ENCODE results near the gene IL17B. TPM values are rescaled to one million over a fixed set of nuclear protein-coding genes. Genes with fewer than 3 reads are reported as not detected.

IL17B gene
- total RNA-seq, 1 donor from 2014 or later = 0.46 TPM

GRCh38 chr5:149364719-149365118 lies 14.4 kb downstream of the IL17B start:
- Mint-ChIP-seq H3K36me3 (no peaks in the 10 kb centered on the region), H3K27me3 (no peaks in the 10 kb centered on the region), H3K27ac (no peak overlapping the region), H3K4me3 (no peak overlapping the region), H3K4me1 (ENCODE audit: unreplicated experiment) (peaks cover 8% of the 10 kb centered on the region), H3K9me3 (no peaks in the 10 kb centered on the region)
- TF ChIP-seq CTCF (conservative IDR thresholded peaks at IDR 0.05) = no peak
- DNase-seq (ENCODE audit: extremely low spot score, unreplicated experiment) = no peak

- H3K27me3 Mint-ChIP-seq = no peaks in the 10 kb centered on the region
- no peaks in the 10 kb centered on the region for H3K9me3 Mint-ChIP-seq
- H3K27ac Mint-ChIP-seq = no peak overlapping the region
- no peak overlapping the region for H3K4me3 Mint-ChIP-seq
- peaks cover 13% of the 10 kb centered on the region for H3K4me1 Mint-ChIP-seq (ENCODE audit: unreplicated experiment)
- H3K36me3 Mint-ChIP-seq = no peaks in the 10 kb centered on the region
- DNase-seq (ENCODE audit: extremely low spot score, unreplicated experiment) = no peak
- no peak for TF ChIP-seq CTCF (conservative IDR thresholded peaks at IDR 0.05)
Measured at GRCh38 chr5:149363936-149364335, 15.2 kb downstream of the IL17B start.

GRCh38 chr5:149363358-149363757 lies 15.7 kb downstream of the IL17B start:
- DNase-seq (ENCODE audit: extremely low spot score, unreplicated experiment) = no peak
- Mint-ChIP-seq H3K27me3 (no peaks in the 10 kb centered on the region), H3K4me3 (no peak overlapping the region), H3K27ac (no peak overlapping the region), H3K4me1 (ENCODE audit: unreplicated experiment) (peaks cover 19% of the 10 kb centered on the region), H3K9me3 (no peaks in the 10 kb centered on the region), H3K36me3 (no peaks in the 10 kb centered on the region)
- no peak for TF ChIP-seq CTCF (conservative IDR thresholded peaks at IDR 0.05)

GRCh38 chr5:149362541-149362940 lies 16.6 kb downstream of the IL17B start:
- H3K4me3 Mint-ChIP-seq = no peak overlapping the region
- H3K27ac Mint-ChIP-seq = no peak overlapping the region
- peaks cover 19% of the 10 kb centered on the region for H3K4me1 Mint-ChIP-seq (ENCODE audit: unreplicated experiment)
- no peaks in the 10 kb centered on the region for H3K9me3 Mint-ChIP-seq
- no peaks in the 10 kb centered on the region for H3K27me3 Mint-ChIP-seq
- no peak for TF ChIP-seq CTCF (conservative IDR thresholded peaks at IDR 0.05)
- no peak for DNase-seq (ENCODE audit: extremely low spot score, unreplicated experiment)
- no peaks in the 10 kb centered on the region for H3K36me3 Mint-ChIP-seq

GRCh38 chr5:149360272-149360671 lies 18.8 kb downstream of the IL17B start:
- Mint-ChIP-seq H3K36me3 (peaks cover 2% of the 10 kb centered on the region), H3K9me3 (no peaks in the 10 kb centered on the region), H3K27me3 (no peaks in the 10 kb centered on the region), H3K4me3 (peak overlapping the region; percentile 57), H3K27ac (no peak overlapping the region), H3K4me1 (ENCODE audit: unreplicated experiment) (peaks cover 12% of the 10 kb centered on the region)
- TF ChIP-seq CTCF (conservative IDR thresholded peaks at IDR 0.05) = no peak
- DNase-seq (ENCODE audit: extremely low spot score, unreplicated experiment) = no peak

All from type B pancreatic cell (in vitro differentiated cells).